ENCODE data around the gene POFUT1. TPM values are rescaled to one million over a fixed set of nuclear protein-coding genes. Genes with fewer than 3 reads are reported as not detected.
A peak's percentile ranks its signal among the peaks of the same experiment; 100 is the strongest.

POFUT1 gene
- total RNA-seq, 1 donor from 2014 or later, result 24.0 TPM

DNA sequence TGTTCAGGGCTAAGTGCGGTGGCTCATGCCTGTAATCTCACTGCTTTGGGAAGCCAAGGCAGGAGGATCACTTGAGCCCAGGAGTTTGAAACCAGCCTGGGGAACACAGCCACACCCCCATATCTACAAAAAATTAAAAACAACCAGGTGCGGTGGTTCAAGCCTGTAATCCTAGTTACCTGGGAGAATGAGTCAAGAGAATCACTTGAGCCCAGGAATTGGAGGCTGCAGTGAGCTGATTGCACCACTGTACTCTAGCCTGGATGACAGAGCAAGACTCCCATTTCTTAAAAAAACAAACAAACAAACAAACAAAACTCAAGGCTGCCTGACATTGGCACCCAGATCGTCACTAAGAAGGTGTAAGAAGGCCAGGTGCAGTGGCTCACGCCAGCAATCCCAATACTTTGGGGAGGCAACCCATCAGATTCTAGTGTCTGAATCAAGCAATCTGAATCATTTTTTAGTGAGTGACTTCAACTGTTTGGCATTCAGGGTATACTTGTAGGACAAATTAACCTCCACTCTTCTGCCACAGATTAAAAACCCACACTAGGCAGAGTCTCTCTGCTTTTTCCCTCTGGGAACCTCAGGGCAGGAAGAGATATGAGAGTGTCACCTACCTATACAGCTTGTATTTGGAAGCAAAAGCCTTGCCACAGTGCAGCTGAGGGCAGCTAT is 6.2 kb upstream of the POFUT1 start:
- intact Hi-C loops (cut with micrococcal nuclease), result loop anchor here (10.0 kb wide), 1 partner anchor 247 kb away; the partner anchor contains the start of gene PDRG1
- TF ChIP-seq, protein P1, sequence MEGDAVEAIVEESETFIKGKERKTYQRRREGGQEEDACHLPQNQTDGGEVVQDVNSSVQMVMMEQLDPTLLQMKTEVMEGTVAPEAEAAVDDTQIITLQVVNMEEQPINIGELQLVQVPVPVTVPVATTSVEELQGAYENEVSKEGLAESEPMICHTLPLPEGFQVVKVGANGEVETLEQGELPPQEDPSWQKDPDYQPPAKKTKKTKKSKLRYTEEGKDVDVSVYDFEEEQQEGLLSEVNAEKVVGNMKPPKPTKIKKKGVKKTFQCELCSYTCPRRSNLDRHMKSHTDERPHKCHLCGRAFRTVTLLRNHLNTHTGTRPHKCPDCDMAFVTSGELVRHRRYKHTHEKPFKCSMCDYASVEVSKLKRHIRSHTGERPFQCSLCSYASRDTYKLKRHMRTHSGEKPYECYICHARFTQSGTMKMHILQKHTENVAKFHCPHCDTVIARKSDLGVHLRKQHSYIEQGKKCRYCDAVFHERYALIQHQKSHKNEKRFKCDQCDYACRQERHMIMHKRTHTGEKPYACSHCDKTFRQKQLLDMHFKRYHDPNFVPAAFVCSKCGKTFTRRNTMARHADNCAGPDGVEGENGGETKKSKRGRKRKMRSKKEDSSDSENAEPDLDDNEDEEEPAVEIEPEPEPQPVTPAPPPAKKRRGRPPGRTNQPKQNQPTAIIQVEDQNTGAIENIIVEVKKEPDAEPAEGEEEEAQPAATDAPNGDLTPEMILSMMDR (IDR thresholded peaks at IDR 0.05), result no peak
- H3K9me3 Mint-ChIP-seq, result no peaks in the 10 kb centered on the region
- no peak overlapping the region for H3K4me3 Mint-ChIP-seq
- no peak for DNase-seq
- H3K36me3 Mint-ChIP-seq (ENCODE audit: low read depth), result peaks cover 70% of the 10 kb centered on the region
- CTCF ChIA-PET, result no interaction called here
- POLR2A ChIA-PET, result no interaction called here
- H3K27ac Mint-ChIP-seq, result no peak overlapping the region
- no peaks in the 10 kb centered on the region for H3K27me3 Mint-ChIP-seq
- H3K4me1 Mint-ChIP-seq, result peaks cover 36% of the 10 kb centered on the region
- ATAC-seq (ENCODE audit: low read depth), result no peak

DNA sequence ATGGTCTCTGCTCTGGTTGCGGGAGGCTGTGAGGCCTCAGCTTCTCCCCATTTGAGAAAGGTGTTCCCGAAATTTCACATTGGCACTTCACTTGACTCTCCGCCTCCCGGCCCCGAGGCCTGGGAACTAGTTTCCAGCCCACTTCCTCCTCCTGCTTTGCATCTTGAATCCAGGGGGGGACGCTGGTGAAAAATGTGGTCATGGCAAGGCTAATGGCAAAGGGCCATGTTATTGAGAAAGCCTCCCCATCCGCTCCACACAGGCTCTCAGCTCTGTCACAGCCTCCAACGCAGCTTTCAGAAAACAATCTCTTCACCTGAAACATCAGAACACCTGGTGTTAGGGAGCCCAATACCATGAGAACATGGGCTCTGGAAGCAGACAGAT is 5.7 kb upstream of the POFUT1 start:
- ChIA-PET POLR2A (no interaction called here), CTCF (no interaction called here)
- Mint-ChIP-seq H3K4me1 (peaks cover 41% of the 10 kb centered on the region), H3K27ac (no peak overlapping the region), H3K9me3 (no peaks in the 10 kb centered on the region), H3K4me3 (no peak overlapping the region), H3K27me3 (no peaks in the 10 kb centered on the region), H3K36me3 (ENCODE audit: low read depth) (peaks cover 70% of the 10 kb centered on the region)
- intact Hi-C loops (cut with micrococcal nuclease), result loop anchor here (10.0 kb wide), 1 partner anchor 247 kb away; the partner anchor contains the start of gene PDRG1
- DNase-seq (no peak), ATAC-seq (ENCODE audit: low read depth) (no peak)
- TF ChIP-seq, protein P1 (IDR thresholded peaks at IDR 0.05), result no peak

DNA sequence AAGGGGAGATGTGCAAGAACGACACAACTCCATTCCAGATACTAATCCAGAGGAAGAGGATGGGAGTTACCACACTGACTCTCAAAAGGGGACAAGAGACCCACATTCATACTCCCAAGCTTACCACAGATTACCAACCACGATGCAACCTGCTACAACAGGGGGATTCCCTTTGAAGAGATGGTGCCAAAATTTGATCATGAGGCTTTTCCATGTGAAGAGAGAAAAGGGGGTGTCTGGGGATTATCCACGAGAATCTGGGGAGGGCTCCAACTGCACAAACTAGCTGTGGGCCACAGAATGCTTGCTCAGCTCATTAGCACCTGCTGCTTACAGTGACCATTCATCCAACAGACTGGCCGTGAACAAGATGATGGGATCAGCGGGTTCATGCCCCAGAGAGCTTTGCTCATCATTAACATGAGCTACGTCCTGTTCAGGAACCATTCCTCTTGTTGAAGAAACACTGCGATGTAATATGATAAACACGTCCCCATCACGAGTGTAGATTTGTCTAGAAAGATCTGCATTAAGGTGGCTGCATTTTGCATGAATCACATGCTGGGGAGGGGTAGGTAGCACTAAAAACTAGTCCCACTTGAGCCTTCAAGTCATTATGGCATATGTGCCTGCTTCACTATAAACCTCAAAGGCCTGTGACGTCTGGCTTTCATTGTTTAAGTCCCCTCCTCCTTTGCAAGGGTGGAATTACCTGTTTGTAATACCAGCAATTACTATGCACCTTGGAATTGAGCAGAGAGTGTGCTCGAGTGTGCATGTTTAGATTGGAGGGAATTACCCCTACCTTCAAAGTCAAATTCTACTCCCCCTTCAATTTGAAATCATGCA is 4.1 kb upstream of the POFUT1 start:
- Mint-ChIP-seq H3K27me3 (no peaks in the 10 kb centered on the region), H3K4me1 (peaks cover 48% of the 10 kb centered on the region), H3K27ac (no peak overlapping the region), H3K36me3 (ENCODE audit: low read depth) (peaks cover 65% of the 10 kb centered on the region), H3K9me3 (no peaks in the 10 kb centered on the region), H3K4me3 (no peak overlapping the region)
- no peak for ATAC-seq (ENCODE audit: low read depth)
- intact Hi-C loops (cut with micrococcal nuclease), result loop anchor here (10.0 kb wide), 1 partner anchor 249 kb away; the partner anchor contains the start of gene PDRG1
- DNase-seq, result no peak
- TF ChIP-seq, protein P1 (IDR thresholded peaks at IDR 0.05), result no peak
- CTCF ChIA-PET, result no interaction called here
- POLR2A ChIA-PET, result interaction anchor here (0.5 kb wide), 1 partner anchor 285 kb away, joined by 4 read pairs; no protein-coding TSS in a partner anchor

DNA sequence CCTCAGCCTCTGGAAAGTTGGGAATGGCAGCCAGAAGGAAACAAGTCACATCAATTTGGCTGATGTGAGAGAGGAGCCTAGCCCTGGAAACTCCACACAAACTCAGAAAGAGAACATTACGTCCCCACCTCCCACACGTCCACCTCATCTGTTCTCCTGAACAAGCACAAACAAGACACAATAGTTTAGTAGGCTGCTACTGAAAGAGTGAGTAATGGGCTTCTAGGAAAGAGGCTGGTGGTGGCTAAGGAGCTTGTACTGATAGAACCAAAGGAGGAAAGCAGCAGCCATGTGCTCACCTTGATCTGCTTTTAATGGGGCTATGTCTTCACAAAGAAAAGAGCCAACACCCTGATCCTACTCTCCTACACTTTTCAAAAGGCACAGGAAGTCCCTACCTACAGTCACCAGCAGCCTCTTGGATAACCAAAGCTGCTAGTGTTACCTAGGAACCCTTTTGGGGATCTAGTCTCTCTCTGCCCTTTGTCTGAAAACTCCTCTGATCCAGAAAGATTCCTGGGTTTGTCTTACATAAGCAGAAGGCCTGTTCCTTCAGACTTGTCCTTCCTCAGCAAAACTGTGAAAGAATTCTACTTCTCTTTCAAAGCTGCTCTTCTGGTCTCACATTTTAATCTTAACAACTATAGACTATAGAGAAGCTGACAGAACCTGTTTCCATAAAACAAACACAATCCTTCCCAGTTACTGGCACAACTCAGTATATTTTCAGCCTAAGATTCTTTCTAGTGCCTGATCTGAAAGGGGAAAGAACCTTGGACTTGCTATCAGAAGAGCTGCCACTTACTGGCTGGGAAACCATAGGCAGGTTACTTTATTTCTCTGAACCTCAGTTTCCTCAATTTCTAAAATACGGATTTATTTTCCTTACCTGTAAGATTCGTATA is 3.2 kb upstream of the POFUT1 start:
- DNase-seq (no peak), ATAC-seq (ENCODE audit: low read depth) (no peak)
- ChIA-PET POLR2A (interaction anchor here (1.6 kb wide), 1 partner anchor 95 kb away, joined by 3 read pairs; the partner anchor contains the start of gene TM9SF4), CTCF (no interaction called here)
- Mint-ChIP-seq H3K4me1 (peaks cover 57% of the 10 kb centered on the region), H3K27me3 (no peaks in the 10 kb centered on the region), H3K4me3 (no peak overlapping the region), H3K36me3 (ENCODE audit: low read depth) (peaks cover 56% of the 10 kb centered on the region), H3K27ac (peak overlapping the region; percentile 85), H3K9me3 (no peaks in the 10 kb centered on the region)
- intact Hi-C loops (cut with micrococcal nuclease), result loop anchor here (5.0 to 10.0 kb wide), 5 partner anchors 152 to 768 kb away; partner anchors contain the start of genes HCK and PDRG1
- TF ChIP-seq, protein P1 (IDR thresholded peaks at IDR 0.05), result no peak

All from activated B cell treated with CpG ODN at 0.5 μM for 24 hours (primary cell).